Measurements from ENCODE around the gene ZYX. TPM values are rescaled to one million over a fixed set of nuclear protein-coding genes. Genes with fewer than 3 reads are reported as not detected.

Gene ZYX
- total RNA-seq, 2 donors from 2014 or later, result 40.2 to 60.6 TPM

- H3K27ac ChIP-seq, result no peak overlapping the region
- H3K9me3 ChIP-seq, result no peaks in the 10 kb centered on the region
- 41 to 42% methylated on average over 14 to 19 of the region's 19 CpGs for WGBS, 2 donors
- H3K4me3 ChIP-seq, result no peak overlapping the region
- ATAC-seq (no peak), DNase-seq (no peak)
- intact Hi-C loops (cut with DNase I), result no loop called here
- no peak for TF ChIP-seq CTCF (IDR thresholded peaks at IDR 0.05)
- H3K4me1 ChIP-seq, result peaks cover 15% of the 10 kb centered on the region
- H3K27me3 ChIP-seq, result peaks cover 0 to 8% of the 10 kb centered on the region in 2 donors
- no peaks in the 10 kb centered on the region for H3K36me3 ChIP-seq (replicated peaks in 1 of 2; ENCODE audit: insufficient read depth in 1 of 2, low read depth in 2 of 2)
These were observed 20.2 kb upstream of the ZYX start for GRCh38 chr7:143360788-143361551.

GRCh38 chr7:143361552-143362130, 19.5 kb upstream of the ZYX start:
- 4 to 5% methylated on average over 22 of the region's 46 CpGs for WGBS, 2 donors
- ATAC-seq, result no peak
- Histone ChIP-seq H3K27ac (no peak overlapping the region), H3K36me3 (replicated peaks in 1 of 2; ENCODE audit: insufficient read depth in 1 of 2, low read depth in 2 of 2) (no peaks in the 10 kb centered on the region), H3K9me3 (no peaks in the 10 kb centered on the region), H3K4me1 (peaks cover 15% of the 10 kb centered on the region), H3K4me3 (peak overlapping the region in 1 of 2 donors; percentile 8), H3K27me3 (peaks cover 0 to 8% of the 10 kb centered on the region in 2 donors)
- intact Hi-C loops (cut with DNase I), result no loop called here
- no peak for DNase-seq
- no peak for TF ChIP-seq CTCF (IDR thresholded peaks at IDR 0.05)
- TF ChIP-seq POLR2A (IDR thresholded peaks at IDR 0.05), result no peak

- Histone ChIP-seq H3K27ac (no peak within 1 kb of the TSS), H3K36me3 (replicated peaks in 1 of 2; ENCODE audit: insufficient read depth in 1 of 2, low read depth in 2 of 2) (no peaks in the 10 kb centered on the region), H3K4me1 (peaks cover 15% of the 10 kb centered on the region), H3K4me3 (peak within 1 kb of the TSS in 1 of 2 donors; percentile 8), H3K9me3 (no peaks in the 10 kb centered on the region), H3K27me3 (peaks cover 0 to 8% of the 10 kb centered on the region in 2 donors)
- 1% methylated on average over 53 to 81 of the region's 112 CpGs for WGBS, 2 donors
- DNase-seq (no peak), ATAC-seq (peak; percentile 36)
- intact Hi-C loops (cut with DNase I), result no loop called here
- TF ChIP-seq CTCF (IDR thresholded peaks at IDR 0.05) (no peak), POLR2A (IDR thresholded peaks at IDR 0.05) (no peak)
These were observed 18.8 kb upstream of the ZYX start, which contains the start of gene FAM131B for GRCh38 chr7:143362131-143363015. Gene FAM131B (minus strand): TSS chr7:143362713. CDS start chr7:143362603, 110 bp downstream.

GRCh38 chr7:143363016-143363937, 17.9 kb upstream of the ZYX start:
- H3K9me3 ChIP-seq, result no peaks in the 10 kb centered on the region
- WGBS, 2 donors, result 48 to 60% methylated on average over 11 to 19 of the region's 19 CpGs
- ATAC-seq (no peak), DNase-seq (no peak)
- no peaks in the 10 kb centered on the region for H3K36me3 ChIP-seq (replicated peaks in 1 of 2; ENCODE audit: insufficient read depth in 1 of 2, low read depth in 2 of 2)
- H3K27ac ChIP-seq, result no peak overlapping the region
- TF ChIP-seq POLR2A (IDR thresholded peaks at IDR 0.05) (no peak), CTCF (IDR thresholded peaks at IDR 0.05) (no peak)
- intact Hi-C loops (cut with DNase I), result no loop called here
- peaks cover 15% of the 10 kb centered on the region for H3K4me1 ChIP-seq
- peaks cover 0 to 8% of the 10 kb centered on the region in 2 donors for H3K27me3 ChIP-seq
- H3K4me3 ChIP-seq, result no peak overlapping the region

Measured in body of pancreas (tissue), 4 donors.